GM06990 (cell line): Measurements from ENCODE around the gene PARD6G.
"Not testable (repeated sequence)": the region's sequence is repeated elsewhere in the genome, so short reads cannot be mapped to it uniquely, and the experiment has no call there.

ENCODE experiments used
- DNase-seq: peaks from one replicate; pipeline ENCODE4 v3.0.0-alpha.2; 2011; ENCODE audit not compliant: insufficient read length; ENCODE audit errors: extremely low read depth
- H3K27me3 ChIP-seq: replicated peaks from 2 replicates; pipeline ENCODE4 v1.6.0; 2011; ENCODE audit warnings: low read length; ENCODE audit not compliant: control insufficient read depth, insufficient read depth
- H3K36me3 ChIP-seq: 2 replicates; pipeline ENCODE4 v1.5.1; 2011; ENCODE audit warnings: low read length; ENCODE audit not compliant: control insufficient read depth, insufficient read depth
- H3K4me3 ChIP-seq: replicated peaks from 2 replicates; pipeline ENCODE4 v1.5.1; 2011; ENCODE audit warnings: low read depth, mild to moderate bottlenecking, control low read depth, low read length
- TF ChIP-seq, protein P1 (sequence below): IDR thresholded peaks from 2 replicates; pipeline ENCODE4 v1.5.1; 2011; ENCODE audit warnings: low read length, control low read depth, mild to moderate bottlenecking, inconsistent platforms; ENCODE audit not compliant: insufficient read depth, poor library complexity, severe bottlenecking

Gene PARD6G

DNA sequence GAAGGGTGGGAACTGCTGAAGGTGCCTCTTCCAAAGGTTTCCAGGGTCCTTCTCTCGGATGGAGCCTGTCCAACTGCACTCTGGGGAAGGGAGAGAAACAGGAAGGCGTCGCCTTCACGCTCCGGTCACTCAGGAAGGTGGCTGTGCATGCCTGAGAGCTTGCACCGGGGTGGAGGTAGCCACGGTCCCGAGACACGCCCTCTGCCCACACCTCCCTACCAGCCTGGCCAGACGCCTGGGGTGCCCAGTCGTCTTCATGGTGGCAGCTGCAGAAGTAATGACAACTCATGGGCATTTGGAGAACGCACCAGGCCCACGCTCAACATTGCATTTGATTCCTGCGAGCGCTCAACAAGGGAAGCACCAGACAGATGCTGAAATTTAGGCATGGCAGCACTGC, 78.3 kb downstream of the PARD6G start:
- H3K4me3 ChIP-seq = no peak overlapping the region
- no peak for DNase-seq
- TF ChIP-seq, protein P1, sequence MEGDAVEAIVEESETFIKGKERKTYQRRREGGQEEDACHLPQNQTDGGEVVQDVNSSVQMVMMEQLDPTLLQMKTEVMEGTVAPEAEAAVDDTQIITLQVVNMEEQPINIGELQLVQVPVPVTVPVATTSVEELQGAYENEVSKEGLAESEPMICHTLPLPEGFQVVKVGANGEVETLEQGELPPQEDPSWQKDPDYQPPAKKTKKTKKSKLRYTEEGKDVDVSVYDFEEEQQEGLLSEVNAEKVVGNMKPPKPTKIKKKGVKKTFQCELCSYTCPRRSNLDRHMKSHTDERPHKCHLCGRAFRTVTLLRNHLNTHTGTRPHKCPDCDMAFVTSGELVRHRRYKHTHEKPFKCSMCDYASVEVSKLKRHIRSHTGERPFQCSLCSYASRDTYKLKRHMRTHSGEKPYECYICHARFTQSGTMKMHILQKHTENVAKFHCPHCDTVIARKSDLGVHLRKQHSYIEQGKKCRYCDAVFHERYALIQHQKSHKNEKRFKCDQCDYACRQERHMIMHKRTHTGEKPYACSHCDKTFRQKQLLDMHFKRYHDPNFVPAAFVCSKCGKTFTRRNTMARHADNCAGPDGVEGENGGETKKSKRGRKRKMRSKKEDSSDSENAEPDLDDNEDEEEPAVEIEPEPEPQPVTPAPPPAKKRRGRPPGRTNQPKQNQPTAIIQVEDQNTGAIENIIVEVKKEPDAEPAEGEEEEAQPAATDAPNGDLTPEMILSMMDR = no peak
- no peaks in the 10 kb centered on the region; the same call in none of the 2 replicates for H3K27me3 ChIP-seq
- H3K36me3 ChIP-seq = no peaks in the 10 kb centered on the region

DNA sequence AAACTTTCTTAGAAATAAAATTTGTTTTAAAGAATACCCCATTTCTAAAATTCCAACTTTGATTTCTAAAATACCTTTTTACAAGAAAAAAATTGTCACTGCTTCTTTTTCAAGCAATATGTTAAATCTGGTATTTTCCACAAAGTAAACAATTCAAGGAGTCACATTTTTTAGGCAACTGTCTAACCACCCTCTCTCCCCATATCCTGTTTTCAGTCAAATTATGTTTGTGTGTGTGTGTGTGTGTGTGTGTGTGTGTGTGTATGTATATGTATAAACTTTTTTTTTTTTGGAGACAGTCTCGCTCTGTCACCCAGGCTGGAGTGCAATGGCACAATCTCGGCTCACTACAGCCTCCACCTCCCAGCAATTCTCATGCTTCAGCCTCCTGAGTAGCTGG, 79.0 kb downstream of the PARD6G start:
- Histone ChIP-seq H3K36me3 (no peaks in the 10 kb centered on the region), H3K4me3 (no peak overlapping the region), H3K27me3 (no peaks in the 10 kb centered on the region; the same call in 1 of the 2 replicates)
- DNase-seq = no peak
- TF ChIP-seq, protein P1 = no peak

DNA sequence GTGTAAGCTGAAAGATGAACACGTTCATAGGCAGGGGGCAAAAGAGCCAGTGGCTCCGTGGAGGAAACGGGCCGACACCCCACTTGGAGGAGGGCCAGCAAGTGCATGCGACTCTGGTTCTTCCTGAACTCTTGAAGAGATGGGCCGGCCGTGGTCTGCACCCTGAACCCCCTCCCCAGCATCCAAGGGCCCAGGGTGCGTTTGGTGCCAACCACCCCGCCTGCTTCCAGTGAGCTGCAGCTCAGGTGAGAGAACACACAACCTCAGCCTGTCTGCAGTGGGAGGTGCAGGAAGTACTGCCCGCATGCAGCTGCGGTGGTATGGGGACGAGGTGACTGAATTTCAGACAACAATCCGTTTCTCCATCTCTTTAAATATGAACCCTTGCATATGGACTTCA, 79.4 kb downstream of the PARD6G start:
- no peak for DNase-seq
- Histone ChIP-seq H3K27me3 (no peaks in the 10 kb centered on the region), H3K36me3 (no peaks in the 10 kb centered on the region), H3K4me3 (no peak overlapping the region)
- TF ChIP-seq, protein P1 = no peak

DNA sequence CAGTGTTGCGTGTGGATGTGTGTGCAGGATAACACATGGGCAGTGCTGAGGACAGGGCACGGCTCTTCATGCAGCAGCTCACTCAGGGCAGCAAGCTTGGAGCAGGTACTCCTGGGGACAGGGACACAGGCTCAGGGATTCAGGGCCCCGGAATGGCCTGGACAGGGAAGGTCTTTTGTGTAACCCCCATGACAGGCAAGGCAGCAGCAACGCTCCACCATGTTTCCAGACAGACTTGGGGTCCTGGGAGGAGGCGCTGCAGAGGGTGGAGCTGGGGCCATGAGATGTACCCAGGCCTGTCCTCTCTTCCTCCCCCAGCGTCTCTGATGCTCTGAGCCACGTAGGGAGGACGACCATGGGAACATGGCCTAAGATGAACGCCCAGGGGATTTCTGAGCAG, 80.0 kb downstream of the PARD6G start:
- H3K36me3 ChIP-seq = no peaks in the 10 kb centered on the region
- DNase-seq = no peak
- no peaks in the 10 kb centered on the region for H3K27me3 ChIP-seq
- TF ChIP-seq, protein P1 = no peak
- no peak overlapping the region for H3K4me3 ChIP-seq

DNA sequence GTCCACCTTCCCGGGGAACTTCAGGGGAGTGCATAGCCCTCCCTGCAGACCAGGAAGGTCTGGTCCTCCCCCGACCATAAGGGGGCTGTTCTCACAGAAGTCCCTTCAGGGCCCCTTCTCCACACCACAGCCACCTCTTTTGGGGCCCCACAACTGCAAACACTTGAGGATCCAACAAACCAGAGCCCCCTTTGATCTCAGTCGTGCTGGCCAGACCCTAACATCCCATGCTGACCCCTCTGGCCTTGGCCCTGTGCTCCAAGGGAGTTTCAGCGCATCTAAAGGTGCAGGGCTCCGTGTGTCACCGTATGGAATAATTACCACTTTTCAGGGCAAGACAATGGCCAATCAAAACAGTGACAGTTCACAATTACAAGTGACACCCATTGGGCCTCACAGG, 80.6 kb downstream of the PARD6G start:
- TF ChIP-seq, protein P1 = no peak
- Histone ChIP-seq H3K4me3 (no peak overlapping the region), H3K27me3 (no peaks in the 10 kb centered on the region), H3K36me3 (no peaks in the 10 kb centered on the region)
- no peak for DNase-seq

DNA sequence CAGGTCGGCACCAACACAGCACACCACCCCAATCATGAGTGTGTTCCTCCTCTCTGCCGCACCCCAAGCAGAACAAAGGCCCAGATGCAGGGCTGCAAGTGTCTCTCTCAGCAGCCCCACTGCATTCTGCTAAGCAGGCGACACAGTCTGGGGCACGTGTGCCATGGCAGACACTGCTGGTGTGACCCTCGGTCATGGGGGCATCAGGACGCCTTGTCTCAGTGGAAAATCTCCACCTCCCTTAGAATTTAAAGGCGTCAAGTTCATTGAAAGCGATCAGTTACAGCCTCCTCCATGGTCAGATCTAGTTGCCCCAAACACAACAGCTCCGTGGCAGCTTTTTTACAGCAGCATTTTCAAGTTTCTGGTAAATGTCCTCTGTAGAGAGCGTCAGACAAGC, 81.1 kb downstream of the PARD6G start:
- Histone ChIP-seq H3K27me3 (no peaks in the 10 kb centered on the region), H3K36me3 (no peaks in the 10 kb centered on the region), H3K4me3 (no peak overlapping the region)
- TF ChIP-seq, protein P1 = no peak
- no peak for DNase-seq

DNA sequence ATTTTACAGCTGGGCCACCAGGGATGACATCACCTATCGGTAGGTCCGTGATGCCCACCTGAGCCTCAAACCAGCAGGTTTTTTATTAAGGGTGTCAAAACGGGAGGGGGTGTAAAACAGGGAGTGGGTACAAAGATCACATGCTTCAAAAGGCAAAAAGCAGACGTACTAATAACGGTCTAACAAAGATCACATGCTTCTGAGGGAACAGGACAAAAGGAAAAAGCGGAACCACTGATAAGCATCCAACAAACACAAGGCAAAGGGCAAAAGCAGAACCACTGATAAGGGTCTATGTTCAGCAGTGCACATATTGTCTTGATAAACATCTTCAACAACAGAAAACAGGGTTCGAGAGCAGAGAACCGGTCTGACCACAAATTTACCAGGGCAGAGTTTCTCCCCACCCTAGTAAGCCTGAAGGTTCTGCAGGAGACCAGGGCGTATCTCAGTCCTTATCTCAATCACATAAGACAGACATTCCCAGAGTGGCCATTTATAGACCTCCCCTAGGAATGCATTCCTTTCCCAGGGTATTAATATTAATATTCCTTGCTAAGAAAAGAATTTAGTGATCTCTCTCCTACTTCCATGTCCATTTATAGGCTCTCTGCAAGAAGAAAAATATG, 82.5 kb downstream of the PARD6G start:
- H3K4me3 ChIP-seq, H3K36me3 ChIP-seq, DNase-seq, H3K27me3 ChIP-seq: not testable (repeated sequence)
